Tibial artery (tissue), 4 donors: ENCODE data around the gene MAGEF1.

ENCODE experiments used
- DNase-seq, 2 donors: peaks; one replicate each; pipeline ENCODE4 v3.0.0-alpha.2; 2019
- H3K27ac ChIP-seq, 2 donors: fragments of 200-600 bp; sonication (generic) in 1 of 2; 1 replicate in 1 of 2; 2 replicates in 1 of 2; pipeline ENCODE4 v1.5.1; 2018 to 2019; ENCODE audit warnings: mild to moderate bottlenecking in 1 of 2
- H3K27me3 ChIP-seq, 2 donors: fragments of 200-600 bp; sonication (generic) in 1 of 2; one replicate each; pipeline versions ENCODE4 v1.5.1 to v1.6.0; 2016 to 2019
- H3K36me3 ChIP-seq, 3 donors: fragments of 200-600 bp; sonication (generic) in 2 of 3; one replicate each; pipeline ENCODE4 v1.5.1; 2016 to 2019; ENCODE audit warnings: mild to moderate bottlenecking in 2 of 3
- H3K4me1 ChIP-seq, 4 donors: fragments of 200-600 bp; sonication (generic) in 2 of 4; 1 replicate in 3 of 4; 2 replicates in 1 of 4; pipeline ENCODE4 v1.5.1; 2016 to 2019
- H3K4me3 ChIP-seq, 2 donors: fragments of 200-600 bp; sonication (generic) in 1 of 2; 1 replicate in 1 of 2; 2 replicates in 1 of 2; pipeline ENCODE4 v1.5.1; 2018 to 2019; ENCODE audit warnings: mild to moderate bottlenecking in 2 of 2
- H3K9me3 ChIP-seq, 3 donors: fragments of 200-600 bp; sonication (generic) in 1 of 3; one replicate each; pipeline ENCODE4 v1.5.1; 2016 to 2019
- CTCF ChIP-seq, 2 experiments: fragments of 200-600 bp in 1 of 2; fragments of 450-650 bp in 1 of 2; IDR thresholded peaks; one replicate each; pipeline ENCODE4 v1.5.1; 2017 to 2019; ENCODE audit warnings: antibody characterized with exemption in 2 of 2, mild to moderate bottlenecking in 1 of 2, moderate library complexity in 1 of 2
- intact Hi-C: fragments of 100-400 bp; cut with DNase I; formaldehyde crosslinking; loops from one replicate; pipeline ENCODE4 v1.15.0; 2023; ENCODE audit warnings: low total_unique reads

Gene MAGEF1

DNA sequence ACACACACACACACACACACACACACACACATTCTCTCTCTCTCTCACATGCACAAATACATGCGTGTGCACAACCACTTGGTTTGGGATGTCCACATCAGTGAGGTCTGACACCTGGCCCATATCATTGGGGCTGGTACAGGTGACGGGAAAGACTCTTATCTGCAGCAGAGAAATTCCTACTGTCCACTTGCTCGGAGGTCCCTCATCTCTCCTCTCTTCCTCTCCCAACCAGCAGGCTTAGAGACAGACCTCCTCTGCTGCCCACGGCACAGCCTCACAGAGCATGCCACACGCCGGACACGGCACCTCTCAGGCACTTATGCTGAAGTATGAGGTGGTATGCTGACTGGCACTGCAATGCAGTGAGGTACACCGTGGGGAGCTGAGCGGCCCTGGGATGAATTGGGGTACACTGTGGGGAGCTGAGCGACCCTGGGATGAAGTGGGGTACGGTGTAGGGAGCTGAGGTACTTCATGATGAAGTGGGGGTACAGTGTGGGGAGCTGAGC, 41.7 kb downstream of the MAGEF1 start:
- H3K9me3 ChIP-seq, result no peaks in the 10 kb centered on the region
- no peak for DNase-seq
- H3K27ac ChIP-seq, result no peak overlapping the region
- no peak for TF ChIP-seq CTCF (IDR thresholded peaks at IDR 0.05)
- no peaks in the 10 kb centered on the region for H3K36me3 ChIP-seq
- intact Hi-C loops, result no loop called here
- H3K4me1 ChIP-seq, result no peaks in the 10 kb centered on the region
- H3K4me3 ChIP-seq, result no peak overlapping the region
- peaks cover 0 to 4% of the 10 kb centered on the region in 2 donors for H3K27me3 ChIP-seq

DNA sequence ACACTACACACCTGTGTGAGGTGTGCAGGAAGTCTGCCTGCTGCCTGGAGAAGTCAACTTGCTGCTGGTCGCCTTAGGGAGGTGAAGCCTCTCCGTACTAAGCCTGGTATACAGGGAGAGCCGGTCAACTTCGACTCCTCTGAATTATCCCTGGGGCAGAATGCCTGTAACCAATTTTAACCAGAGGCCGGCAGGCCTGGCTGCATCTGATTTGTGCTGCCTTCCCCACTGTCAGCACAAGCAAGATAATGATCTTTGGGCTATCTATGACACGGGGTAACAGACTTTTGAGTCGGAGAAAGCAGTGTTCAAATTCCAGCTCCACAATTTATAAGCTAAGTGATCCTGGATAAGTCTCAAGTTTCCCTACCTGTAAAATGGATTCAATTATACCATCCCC, 42.3 kb downstream of the MAGEF1 start:
- no peaks in the 10 kb centered on the region for H3K36me3 ChIP-seq
- H3K27me3 ChIP-seq, result peaks cover 0 to 4% of the 10 kb centered on the region in 2 donors
- no peaks in the 10 kb centered on the region for H3K4me1 ChIP-seq
- intact Hi-C loops, result no loop called here
- H3K4me3 ChIP-seq, result no peak overlapping the region
- no peak overlapping the region for H3K27ac ChIP-seq
- no peak for DNase-seq
- no peaks in the 10 kb centered on the region for H3K9me3 ChIP-seq
- no peak for TF ChIP-seq CTCF (IDR thresholded peaks at IDR 0.05)

GRCh38 chr3:184666442-184666841, 45.4 kb downstream of the MAGEF1 start:
- Histone ChIP-seq H3K4me3 (no peak overlapping the region), H3K36me3 (no peaks in the 10 kb centered on the region), H3K27ac (no peak overlapping the region), H3K27me3 (peaks cover 0 to 4% of the 10 kb centered on the region in 2 donors), H3K4me1 (no peaks in the 10 kb centered on the region), H3K9me3 (no peaks in the 10 kb centered on the region)
- no peak for DNase-seq
- TF ChIP-seq CTCF (IDR thresholded peaks at IDR 0.05), result no peak
- intact Hi-C loops, result no loop called here

DNA sequence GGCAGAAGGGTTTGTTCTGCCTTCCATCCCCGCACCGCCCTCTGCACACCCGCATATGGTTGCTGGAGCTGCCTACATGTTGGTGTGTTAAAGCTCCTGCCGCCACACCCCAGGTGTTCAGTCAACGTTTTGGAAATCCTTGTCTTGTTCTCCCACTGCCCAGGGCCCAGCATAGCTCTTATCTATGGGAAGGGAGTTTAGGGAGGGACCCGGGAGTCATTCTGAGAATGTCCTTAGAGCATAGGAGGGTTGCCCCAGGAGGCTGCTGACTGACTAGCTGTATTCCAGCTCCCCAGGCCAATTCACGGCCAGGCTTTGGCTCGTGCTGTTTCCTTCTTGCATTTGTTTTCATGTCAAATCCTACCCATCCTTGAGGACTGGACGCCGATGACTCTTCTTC, 46.8 kb downstream of the MAGEF1 start:
- Histone ChIP-seq H3K36me3 (no peaks in the 10 kb centered on the region), H3K27me3 (peaks cover 0 to 4% of the 10 kb centered on the region in 2 donors), H3K27ac (no peak overlapping the region), H3K4me1 (no peaks in the 10 kb centered on the region), H3K4me3 (no peak overlapping the region), H3K9me3 (no peaks in the 10 kb centered on the region)
- DNase-seq, result no peak
- intact Hi-C loops, result no loop called here
- TF ChIP-seq CTCF (IDR thresholded peaks at IDR 0.05), result no peak

GRCh38 chr3:184663756-184664155, 48.1 kb downstream of the MAGEF1 start:
- H3K36me3 ChIP-seq, result no peaks in the 10 kb centered on the region
- no peak for TF ChIP-seq CTCF (IDR thresholded peaks at IDR 0.05)
- no peak overlapping the region for H3K4me3 ChIP-seq
- no peaks in the 10 kb centered on the region for H3K27me3 ChIP-seq
- no peaks in the 10 kb centered on the region for H3K9me3 ChIP-seq
- no peak for DNase-seq
- intact Hi-C loops, result no loop called here
- no peaks in the 10 kb centered on the region for H3K4me1 ChIP-seq
- no peak overlapping the region for H3K27ac ChIP-seq

DNA sequence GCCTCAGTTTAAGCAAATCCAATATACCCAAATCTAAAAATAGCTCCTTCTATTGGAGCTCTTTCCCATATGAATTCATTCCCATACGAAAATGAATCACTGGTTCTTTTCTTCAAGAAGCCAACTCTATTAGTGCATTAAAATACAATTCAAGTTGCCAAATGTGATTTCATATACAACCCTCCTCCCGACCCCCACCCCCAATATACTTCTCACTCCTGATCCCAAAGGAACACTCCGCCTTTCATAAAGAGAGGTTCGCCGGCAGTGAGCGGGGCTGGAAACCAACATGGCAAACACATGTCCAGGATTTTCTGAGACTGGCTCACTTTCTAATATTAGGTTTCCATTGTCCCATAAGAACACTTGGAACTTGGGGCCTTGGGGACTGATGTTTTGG, 48.5 kb downstream of the MAGEF1 start:
- H3K4me3 ChIP-seq, result no peak overlapping the region
- intact Hi-C loops, result no loop called here
- no peaks in the 10 kb centered on the region for H3K27me3 ChIP-seq
- TF ChIP-seq CTCF (IDR thresholded peaks at IDR 0.05), result no peak
- H3K36me3 ChIP-seq, result no peaks in the 10 kb centered on the region
- H3K4me1 ChIP-seq, result no peaks in the 10 kb centered on the region
- no peak for DNase-seq
- H3K27ac ChIP-seq, result no peak overlapping the region
- no peaks in the 10 kb centered on the region for H3K9me3 ChIP-seq
